ENCODE data around the gene MRPS17. TPM values are rescaled to one million over a fixed set of nuclear protein-coding genes. Genes with fewer than 3 reads are reported as not detected.

The MRPS17 gene
- total RNA-seq, 2 experiments from 2014 or later: 12.3 to 15.3 TPM

- Mint-ChIP-seq H3K4me3 (no peak overlapping the region), H3K36me3 (peaks cover 21% of the 10 kb centered on the region), H3K4me1 (peaks cover 2% of the 10 kb centered on the region), H3K27ac (no peak overlapping the region), H3K27me3 (no peaks in the 10 kb centered on the region), H3K9me3 (no peaks in the 10 kb centered on the region)
- POLR2A ChIA-PET: no interaction called here
- ATAC-seq (ENCODE audit: low read depth) (no peak), DNase-seq (no peak)
Measured at GRCh38 chr7:55992346-55992745, 40.7 kb downstream of the MRPS17 start.

GRCh38 chr7:55996856-55997500 is 45.3 kb downstream of the MRPS17 start:
- Mint-ChIP-seq H3K27ac (no peak overlapping the region), H3K4me3 (no peak overlapping the region), H3K36me3 (peaks cover 20% of the 10 kb centered on the region), H3K4me1 (peaks cover 2% of the 10 kb centered on the region), H3K27me3 (no peaks in the 10 kb centered on the region), H3K9me3 (no peaks in the 10 kb centered on the region)
- no peak for ATAC-seq (ENCODE audit: low read depth)
- POLR2A ChIA-PET: no interaction called here
- DNase-seq: no peak

- Mint-ChIP-seq H3K4me1 (no peaks in the 10 kb centered on the region), H3K27ac (no peak overlapping the region), H3K9me3 (no peaks in the 10 kb centered on the region), H3K4me3 (no peak overlapping the region), H3K36me3 (peaks cover 4% of the 10 kb centered on the region), H3K27me3 (no peaks in the 10 kb centered on the region)
- DNase-seq: no peak
- POLR2A ChIA-PET: no interaction called here
- ATAC-seq (ENCODE audit: low read depth): no peak
Measured at GRCh38 chr7:56003749-56004148, 52.1 kb downstream of the MRPS17 start.

Other genes starting within 250 kb of the MRPS17 start
- gene SEPTIN14, start 89.1 kb upstream of the MRPS17 start, total RNA-seq: not detected
- gene ZNF713, start 64.4 kb upstream of the MRPS17 start, total RNA-seq: 1 to 10 TPM; 1.2 to 1.8 TPM
- 10 to 100 TPM; 29.6 to 32.6 TPM for gene NIPSNAP2, start 12.7 kb downstream of the MRPS17 start, total RNA-seq
- 10 to 100 TPM in 1 of 2 experiments, 1 to 10 TPM in 1; 7.9 to 10.1 TPM for gene PSPH, start 99.6 kb downstream of the MRPS17 start, total RNA-seq
- 100 to 1,000 TPM in 1 of 2 experiments, 10 to 100 TPM in 1; 94.9 to 102 TPM for gene CCT6A, start 99.9 kb downstream of the MRPS17 start, total RNA-seq
- 100 to 1,000 TPM; 147 to 156 TPM for gene SUMF2, start 112.4 kb downstream of the MRPS17 start, total RNA-seq
- 1 to 10 TPM; 2.3 to 2.4 TPM for gene PHKG1, start 141.1 kb downstream of the MRPS17 start, total RNA-seq
- 100 to 1,000 TPM; 354 to 370 TPM for gene CHCHD2, start 154.6 kb downstream of the MRPS17 start, total RNA-seq
- not detected for gene NUPR2, start 164.5 kb downstream of the MRPS17 start, total RNA-seq

Measured in activated naive CD8-positive, alpha-beta T cell treated with anti-CD3 and anti-CD28 coated beads, Interleukin-2, amount 10 ng/mL, durations not matched to agents 7 days and 5 days (primary cell).